NCI-H1436 (cell line): ENCODE data around the gene SH3BP2.

Source experiments
- DNase-seq: peaks from one replicate; lab custom pipeline; 2025; lab: John Stamatoyannopoulos, UW

SH3BP2 gene, protein sequence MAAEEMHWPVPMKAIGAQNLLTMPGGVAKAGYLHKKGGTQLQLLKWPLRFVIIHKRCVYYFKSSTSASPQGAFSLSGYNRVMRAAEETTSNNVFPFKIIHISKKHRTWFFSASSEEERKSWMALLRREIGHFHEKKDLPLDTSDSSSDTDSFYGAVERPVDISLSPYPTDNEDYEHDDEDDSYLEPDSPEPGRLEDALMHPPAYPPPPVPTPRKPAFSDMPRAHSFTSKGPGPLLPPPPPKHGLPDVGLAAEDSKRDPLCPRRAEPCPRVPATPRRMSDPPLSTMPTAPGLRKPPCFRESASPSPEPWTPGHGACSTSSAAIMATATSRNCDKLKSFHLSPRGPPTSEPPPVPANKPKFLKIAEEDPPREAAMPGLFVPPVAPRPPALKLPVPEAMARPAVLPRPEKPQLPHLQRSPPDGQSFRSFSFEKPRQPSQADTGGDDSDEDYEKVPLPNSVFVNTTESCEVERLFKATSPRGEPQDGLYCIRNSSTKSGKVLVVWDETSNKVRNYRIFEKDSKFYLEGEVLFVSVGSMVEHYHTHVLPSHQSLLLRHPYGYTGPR

DNA sequence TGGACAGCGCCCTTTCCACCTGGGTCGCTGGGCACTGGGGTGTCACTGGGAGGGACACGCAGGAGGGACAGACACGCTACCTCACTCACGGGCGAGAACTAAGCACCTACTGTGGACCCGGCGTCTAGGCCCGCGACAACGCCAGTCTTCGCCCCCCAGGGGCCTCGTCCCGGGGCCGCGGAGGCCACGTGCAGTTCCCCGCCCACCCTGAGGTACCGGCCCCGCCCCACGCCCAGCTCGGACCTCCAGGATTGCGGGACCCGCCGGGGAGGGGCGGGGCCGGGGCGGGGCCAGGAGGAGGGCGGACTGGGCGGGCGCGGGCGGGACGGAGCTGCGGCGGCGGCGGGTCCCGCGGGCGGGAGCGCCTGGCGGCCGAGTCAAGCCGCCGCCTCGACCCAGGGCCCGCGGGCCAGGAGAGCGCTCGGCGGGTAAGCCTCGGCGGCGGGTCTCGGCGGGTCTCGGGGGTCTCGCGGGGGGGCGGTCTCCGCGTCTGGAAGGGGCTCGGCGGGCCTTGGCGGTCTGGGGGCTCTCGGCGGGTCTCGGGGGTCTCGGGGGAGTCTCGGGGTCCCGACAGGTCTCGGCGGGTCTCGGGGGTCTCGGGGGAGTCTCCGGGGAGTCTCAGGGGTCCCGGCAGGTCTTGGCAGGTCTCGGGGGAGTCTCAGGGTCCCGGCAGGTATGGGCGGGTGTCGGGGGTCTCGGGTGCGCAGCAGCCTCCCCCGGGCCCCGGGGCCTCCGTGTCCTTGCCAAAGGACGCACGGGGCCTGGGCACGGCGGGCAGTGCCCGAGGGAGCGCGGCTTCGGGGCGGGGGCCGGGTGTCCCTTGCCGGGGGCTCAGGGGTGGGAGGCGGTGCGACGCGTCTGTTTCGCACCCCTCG is at the start of gene SH3BP2:
SH3BP2 (plus strand) TSS at position 375 of the 875 bp plus-strand sequence. CDS start 27,533 bp downstream, outside the sequence.
- peak; percentile 36 for DNase-seq

DNA sequence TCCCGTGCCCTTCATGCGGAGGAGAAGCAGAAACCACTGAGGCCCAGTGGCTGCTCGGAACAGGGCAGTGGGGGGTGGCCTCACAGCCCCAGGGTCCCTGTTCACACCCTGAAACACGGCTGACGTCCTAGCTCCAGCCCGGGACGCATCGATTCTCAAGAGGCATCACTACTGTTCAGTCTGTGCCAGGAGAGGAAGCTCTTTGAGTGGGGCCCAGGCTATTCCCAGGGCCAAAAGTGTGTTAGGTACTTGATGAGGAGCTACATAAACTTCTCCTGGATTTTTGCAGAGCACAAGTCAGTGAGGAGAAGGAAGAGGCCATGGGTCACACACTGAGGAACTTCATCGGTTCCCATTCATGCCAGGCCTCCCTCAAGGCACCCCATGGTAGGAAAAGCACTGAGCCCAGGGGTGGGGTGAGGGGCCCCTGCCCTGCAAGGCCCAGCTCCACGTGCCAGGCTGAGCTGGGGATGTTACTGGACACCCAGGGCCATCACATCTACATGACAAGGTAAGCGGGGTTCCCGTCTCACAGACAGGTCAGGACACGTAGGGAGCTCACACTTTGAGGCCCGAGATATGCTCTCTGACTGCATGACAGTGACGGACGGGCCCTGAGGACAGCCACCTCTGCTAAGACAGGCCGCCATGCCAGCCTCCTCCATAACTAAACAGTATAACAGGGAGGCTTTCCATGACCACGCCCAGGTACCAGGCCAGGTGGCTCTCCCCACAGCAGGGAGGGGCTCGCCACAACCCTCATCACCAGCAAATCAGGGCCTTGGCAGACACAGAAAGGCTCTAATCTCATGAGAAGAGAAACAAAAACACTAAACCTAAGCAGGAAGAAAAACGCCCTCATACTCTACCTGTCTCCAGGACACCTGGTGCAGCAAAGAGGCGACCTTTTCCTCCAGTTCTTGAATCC is 49.1 kb upstream of the SH3BP2 start:
- DNase-seq, result no peak

DNA sequence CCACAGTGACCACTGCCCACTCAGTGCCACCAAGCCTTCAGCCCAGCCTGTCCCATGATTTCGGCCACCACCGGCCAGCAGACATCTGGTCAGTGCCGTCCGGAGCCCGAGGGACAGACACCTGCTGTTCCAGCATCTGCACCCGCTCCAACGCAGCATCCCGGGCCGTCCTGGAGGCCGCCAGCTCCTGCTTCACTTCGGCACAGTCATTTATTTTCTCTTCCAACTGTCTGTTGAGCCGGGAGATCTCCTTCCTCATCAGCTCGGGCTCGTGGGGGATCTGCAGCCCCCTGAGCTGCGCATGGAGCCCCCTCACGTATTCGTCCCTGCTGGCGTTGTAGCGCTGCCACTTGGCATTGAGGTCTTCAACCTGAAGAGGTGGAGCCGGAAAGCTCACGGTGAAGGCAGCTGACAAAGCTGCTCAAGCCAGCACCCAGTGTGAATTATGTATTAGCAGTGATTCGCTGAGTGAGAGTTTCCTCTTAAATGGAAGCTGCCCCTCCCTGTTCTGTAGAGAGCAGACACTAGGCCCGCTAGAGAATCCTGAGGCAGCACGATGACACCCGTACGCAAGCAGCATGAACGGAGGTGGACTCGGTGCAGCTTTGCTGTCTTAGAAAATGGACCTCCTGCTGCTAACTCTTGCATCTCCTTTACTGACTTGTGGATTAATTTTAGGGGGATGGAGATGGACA is 48.2 kb upstream of the SH3BP2 start:
- DNase-seq, result no peak

DNA sequence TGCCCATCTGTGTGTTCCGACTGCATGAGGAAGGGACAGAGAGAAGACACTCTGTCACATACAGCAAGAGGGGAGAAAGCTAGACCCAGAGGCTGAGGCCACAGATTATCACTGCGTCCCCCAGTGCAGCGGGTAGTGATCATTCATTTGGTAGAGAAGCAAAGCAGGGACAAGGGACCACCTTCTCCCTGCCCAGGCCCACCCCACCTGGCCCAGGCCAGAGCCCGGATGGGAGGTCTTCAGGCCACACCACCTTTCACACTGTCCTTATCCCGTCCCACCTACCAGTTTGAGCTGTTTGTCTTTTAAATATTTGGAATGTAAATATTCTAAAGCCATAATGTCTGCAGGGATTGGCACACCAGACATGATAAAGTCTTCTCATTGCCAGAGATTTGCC is 47.4 kb upstream of the SH3BP2 start:
- DNase-seq, result no peak

GRCh38 chr4:2745981-2746806 is 46.7 kb upstream of the SH3BP2 start:
- no peak for DNase-seq

DNA sequence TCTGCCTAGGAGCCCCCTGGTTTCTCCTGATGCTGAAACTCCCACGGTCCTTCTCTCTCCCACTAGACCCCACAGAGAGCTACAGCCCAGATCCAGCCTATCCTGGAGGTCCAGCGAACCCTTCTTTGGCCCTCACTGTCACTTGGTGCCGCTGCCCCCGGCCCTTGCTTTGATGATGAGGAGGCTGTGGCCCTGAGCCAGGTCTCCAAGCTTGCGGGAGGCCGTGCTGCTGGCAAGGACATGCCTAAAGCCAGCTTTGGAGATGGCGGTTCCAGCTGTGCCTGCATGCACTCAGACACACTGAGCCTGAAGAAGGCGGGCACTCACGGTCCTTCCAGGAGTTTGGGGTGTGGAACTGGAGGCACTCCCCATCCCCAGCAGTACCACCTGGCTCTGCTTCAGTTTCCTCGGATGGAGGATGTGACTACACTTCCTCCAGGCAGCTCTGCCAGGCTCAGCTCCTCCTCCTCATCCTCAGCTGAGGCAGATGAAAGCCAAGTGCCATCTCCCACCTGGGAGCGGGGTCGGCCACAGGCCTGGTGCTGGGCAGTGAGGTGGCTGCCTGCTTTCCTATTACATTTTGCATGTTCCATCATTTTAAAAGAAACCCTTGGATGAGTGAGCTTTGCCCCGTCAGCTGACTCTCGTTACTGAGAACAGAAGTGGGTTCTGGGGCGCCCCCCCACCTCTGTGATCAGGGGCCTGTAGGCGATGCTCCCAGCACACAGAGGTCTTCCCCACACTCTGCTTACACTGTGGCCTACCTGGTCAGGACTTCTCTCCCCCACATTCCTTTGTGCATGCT is 45.8 kb upstream of the SH3BP2 start:
- no peak for DNase-seq

GRCh38 chr4:2750719-2751605 is 41.9 kb upstream of the SH3BP2 start:
- DNase-seq, result no peak

- DNase-seq, result no peak
Observed at GRCh38 chr4:2753436-2753835, 39.4 kb upstream of the SH3BP2 start.

DNA sequence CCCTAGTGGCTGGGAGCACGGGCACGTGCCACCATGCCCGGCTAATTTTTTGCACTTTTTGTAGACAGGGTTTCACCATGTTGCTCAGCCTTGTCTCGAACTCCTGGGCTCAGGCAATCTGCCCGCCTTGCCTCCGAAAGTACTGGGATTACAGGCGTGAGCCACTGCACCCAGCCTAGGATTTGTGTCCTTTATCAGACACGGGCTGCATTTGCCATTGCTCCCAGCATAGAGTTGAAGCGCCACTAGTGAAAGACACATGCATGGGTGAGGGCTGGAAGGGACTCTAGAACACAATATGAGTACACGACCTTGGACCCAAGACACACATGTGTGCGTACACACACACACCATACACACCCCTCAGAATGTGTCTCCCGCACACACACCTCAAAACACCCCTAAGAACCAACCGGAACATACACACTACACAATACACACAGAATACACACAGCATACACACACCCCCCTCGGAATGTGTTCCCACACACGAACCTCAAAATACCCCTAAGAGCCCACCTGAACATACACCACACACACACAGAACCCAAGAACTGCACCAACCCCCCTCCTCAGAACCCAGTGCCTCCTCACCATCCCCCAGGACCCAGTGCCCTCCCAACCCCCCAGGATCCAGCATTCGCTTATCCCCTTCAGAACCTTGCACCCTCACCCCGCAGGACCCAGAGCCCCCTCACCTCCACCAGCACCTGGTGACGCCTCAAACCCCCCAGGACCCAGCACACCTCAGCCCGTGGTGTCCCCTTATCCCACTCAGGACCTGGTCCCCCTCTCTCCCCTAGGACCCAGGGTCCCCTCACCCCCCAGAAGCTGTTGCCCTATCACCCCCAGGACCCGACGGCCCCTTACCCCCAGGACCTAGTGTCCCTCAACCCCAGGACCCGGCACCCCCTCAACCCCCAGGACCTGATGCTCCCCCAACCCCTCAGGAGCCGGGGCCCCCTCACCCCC is 37.8 kb upstream of the SH3BP2 start:
- no peak for DNase-seq

DNA sequence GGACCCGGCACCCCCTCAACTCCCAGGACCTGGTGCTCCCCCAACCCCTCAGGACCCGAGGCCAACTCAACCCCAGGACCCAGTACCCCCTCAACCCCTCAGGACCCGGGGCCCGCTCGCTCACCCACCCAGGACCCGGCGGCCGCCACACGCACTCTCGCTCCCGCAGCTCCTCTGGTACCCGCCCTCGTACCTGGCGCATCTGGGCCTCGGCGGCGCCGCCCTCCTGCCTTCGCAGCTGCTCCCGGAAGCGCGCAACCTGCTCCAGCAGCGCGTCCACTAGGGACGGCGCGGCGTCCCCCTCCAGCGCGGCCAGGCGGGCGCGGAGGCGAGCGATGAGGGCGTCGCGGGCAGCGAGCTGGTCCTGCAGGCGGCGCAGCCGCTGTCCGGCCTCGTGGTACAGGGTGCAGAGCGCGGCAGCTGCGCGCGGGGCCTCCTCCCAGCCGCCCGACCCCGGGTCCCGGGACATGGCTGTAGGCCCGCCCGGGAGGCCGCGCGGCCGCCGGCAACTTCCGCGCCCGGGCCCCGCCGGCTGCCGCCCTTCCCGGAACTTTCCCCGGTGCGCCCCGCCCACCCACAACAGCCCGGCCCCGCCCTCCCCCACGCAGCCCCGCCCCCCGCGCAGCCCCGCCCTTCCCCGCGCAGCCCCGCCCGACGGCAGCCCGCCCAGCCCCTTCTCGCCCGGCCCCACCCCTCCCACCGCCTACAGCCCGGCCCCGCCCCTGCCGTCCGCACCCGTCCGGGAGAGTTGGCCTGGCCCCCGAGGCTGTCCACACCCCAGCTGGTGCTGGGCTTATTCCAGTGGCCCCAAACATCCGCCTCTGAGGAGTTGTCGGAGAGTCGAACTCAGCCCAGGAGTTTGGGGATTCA is 36.8 kb upstream of the SH3BP2 start, which contains the start of gene TNIP2:
TNIP2 (minus strand) TSS at position 516 of the 870 bp plus-strand sequence; CDS start at position 469, 47 bp downstream.
- DNase-seq, result peak; percentile 29

DNA sequence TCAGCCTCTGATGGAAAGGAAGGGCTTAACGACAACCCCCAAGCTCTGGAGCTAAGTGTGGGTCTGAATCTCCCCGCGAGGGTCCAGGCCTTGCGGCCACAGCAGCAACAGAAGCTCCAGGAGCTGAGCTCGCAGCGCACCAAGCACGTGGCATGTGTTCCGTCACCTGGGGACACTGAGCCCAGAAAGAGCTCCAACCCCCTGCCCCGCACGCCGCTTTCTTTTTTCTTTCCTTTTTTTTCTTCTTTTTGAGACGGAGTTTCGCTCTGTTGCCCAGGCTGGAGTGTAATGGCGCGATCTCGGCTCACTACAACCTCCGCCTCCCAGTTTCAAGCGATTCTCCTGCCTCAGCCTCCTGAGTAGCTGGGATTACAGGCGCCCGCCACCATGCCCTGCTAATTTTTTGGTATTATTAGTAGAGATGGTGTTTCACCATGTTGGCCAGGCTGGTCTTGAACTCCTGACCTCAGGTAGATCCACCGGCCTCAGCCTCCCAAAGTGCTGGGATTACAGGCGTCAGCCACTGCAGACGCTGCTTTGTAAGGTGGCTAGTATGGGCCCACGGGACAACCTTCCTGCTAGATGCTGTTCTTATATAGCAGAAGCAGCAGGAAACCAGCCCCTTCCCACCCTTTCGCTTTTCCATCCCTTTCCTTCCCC is 36.1 kb upstream of the SH3BP2 start:
- no peak for DNase-seq

DNA sequence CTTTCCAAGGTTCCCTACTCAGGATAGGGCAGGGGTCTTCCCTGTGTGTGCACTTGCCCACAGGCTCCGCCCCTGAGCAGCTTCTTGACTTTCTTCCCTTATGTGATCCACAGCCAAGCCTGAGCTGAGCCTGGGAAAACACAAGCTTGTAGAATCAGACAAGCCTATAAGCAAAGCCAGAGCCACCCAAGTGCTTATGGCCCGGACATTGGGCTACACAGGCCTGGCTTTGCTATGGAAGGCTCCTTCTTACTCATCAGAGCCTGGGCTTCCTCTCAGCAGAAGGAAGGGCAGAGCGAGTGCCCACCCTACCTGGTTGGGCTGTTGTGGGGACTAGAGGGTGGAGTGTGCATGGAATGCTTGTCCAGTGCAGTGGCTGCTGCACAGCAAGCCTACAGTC is 35.5 kb upstream of the SH3BP2 start:
- no peak for DNase-seq

- no peak for DNase-seq
Observed at GRCh38 chr4:2761035-2761923, 31.6 kb upstream of the SH3BP2 start.

DNA sequence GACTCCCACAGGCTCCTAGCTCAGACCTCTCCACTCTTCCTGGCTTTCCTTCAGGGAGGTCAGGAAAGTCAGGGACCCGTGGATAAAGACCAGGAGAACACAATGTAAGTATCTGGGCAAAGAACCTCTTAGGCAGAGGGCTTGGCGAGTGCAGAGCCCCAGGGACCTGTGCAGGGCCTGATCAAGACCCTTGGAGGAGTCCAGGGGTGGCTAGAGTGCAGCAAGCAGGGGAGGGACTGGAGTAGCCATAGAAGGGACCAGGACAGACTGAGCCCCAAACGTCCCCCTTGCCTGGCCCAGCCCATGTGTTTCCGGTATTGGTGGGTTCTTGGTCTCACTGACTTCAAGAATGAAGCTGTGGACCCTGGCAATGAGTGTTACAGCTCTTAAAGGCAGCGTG is 30.8 kb upstream of the SH3BP2 start:
- DNase-seq, result no peak
